Activated T-cell treated with anti-CD3 and anti-CD28 coated beads, Interleukin-2, amount 50 U/mL, for 48 hours (primary cell): Measurements from ENCODE around the gene MACROD2.

Source experiments
- DNase-seq, 2 experiments: peaks; one replicate each; pipeline ENCODE4 v3.0.0-alpha.2; 2020

The MACROD2 gene

DNA sequence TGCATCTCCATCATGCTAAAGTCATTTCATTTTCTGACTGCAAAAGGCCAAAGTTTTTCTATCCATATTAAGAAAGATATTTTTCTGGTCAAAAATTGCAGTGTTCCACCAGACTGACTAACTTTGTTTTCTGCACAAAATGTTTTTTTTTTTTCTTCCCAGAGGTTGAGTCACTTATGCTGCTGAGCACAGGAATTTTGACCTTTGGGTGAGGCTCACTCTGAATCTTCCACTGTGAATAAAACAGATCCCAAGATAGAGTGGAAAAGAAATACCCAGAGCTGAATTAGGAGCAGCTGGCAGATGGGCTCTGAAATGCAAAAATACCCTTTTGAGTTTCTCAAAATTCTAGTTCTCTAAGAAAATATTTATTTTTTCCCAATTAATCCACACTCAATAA is 1581.1 kb downstream of the MACROD2 start:
- DNase-seq = no peak

DNA sequence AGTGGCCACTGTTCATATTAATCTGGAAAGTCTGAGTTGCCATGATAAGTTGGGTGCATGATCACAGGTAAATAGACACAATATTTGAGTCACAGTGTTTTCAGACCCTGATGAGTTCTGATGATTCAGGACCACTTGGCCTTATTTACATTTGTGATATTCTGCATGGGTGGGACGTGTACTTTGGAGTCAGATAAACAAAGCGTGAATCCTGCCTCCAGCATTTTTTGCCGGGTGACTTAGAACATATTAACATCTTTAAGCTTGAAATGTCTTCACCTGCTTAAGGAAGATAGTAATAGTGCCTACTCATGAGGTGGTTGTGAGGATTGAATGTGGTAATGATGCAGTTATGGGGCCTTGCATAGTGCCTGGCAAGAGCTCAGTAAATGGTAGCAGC is 1582.8 kb downstream of the MACROD2 start:
- DNase-seq = no peak

DNA sequence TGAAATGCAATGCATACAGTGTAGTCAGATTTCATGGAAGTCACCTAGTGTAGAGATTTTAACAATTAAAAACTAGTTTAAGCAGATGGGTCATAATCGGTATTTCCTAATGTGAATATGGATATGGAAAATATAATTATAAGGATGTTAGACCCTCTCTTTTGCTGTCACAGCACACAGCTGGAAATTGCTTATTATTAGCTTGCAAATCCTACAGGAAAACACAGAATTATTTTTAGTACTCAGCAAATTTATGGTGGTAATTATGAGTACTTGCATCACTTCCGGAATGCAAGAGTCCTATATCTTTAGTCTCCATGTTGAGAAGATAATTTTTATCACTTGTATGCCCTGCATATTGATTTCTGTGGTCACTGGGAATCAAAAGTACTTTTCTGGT is 1584.4 kb downstream of the MACROD2 start:
- no peak for DNase-seq

- DNase-seq = no peak
Observed at GRCh38 chr20:15582146-15582760, 1586.9 kb downstream of the MACROD2 start.

DNA sequence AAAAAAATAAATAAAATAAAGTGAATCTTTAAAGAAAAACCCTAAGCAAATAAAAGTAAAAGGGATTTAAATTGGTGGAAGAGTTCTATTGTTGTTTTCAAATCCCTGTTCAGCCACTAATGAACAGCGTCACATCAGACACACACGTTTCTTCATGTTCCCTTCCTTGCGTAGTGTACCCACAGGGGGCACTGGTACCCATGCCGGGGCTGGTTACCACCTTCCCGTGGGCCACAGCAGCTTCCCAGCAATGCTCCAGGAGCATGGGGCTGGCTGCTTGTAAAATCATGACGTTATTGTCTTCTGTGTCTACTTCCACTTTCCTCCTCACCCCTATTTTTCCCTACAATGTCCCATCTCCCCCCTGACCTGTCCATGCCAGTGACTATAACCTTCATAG is 1589.2 kb downstream of the MACROD2 start:
- DNase-seq = no peak

DNA sequence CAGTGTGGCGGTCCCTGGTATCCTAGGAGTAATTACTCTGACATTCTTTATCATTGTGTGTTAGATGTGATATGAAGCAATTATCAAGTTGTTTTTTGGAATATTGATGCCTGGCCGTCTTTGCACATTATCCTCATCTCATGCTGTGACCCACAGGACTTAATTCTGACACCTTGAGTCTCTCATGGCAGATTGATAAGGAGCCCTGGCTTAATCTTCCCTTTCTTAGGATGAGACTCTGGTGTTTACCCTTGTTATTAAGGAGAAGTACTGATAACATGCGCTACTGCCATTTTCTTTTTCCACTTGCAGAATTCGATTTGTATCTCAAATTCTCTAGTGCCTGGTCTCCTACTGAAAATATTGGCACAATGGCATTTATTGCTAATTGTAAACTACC is 1597.8 kb downstream of the MACROD2 start:
- DNase-seq = no peak

GRCh38 chr20:15594158-15594695 is 1598.9 kb downstream of the MACROD2 start:
- no peak for DNase-seq

DNA sequence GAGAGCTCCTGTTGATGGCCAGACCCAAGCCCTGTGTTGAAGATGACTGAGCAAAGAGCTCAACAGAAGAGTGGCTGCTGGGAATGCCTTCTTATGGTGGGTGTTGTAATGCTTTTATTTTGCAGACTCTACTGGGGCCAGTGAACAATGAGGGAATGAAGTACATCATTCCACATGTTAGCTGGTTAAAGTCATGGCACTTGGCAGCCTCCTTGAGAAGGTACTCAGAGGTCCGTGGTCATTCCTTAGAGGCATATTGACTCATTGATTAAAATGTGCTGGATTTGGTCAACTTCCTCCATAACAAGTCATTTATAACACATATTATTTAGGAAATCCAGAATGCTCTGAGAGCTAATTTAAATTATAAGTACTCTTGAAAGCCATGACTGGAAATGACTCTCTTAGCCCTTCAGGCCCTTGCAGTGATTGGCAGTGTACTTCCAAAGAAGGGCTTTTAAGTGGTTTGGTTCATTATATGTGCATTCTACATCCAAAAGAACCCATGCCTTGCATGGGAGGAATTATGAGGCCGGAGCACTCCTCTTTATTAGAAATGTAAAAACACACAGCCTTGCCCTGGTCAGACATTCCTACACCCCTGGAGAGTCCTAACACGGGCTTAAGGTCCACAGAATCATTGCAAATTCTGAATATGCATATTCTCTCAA is 1601.0 kb downstream of the MACROD2 start:
- DNase-seq = no peak

GRCh38 chr20:15597306-15597705 is 1602.0 kb downstream of the MACROD2 start:
- DNase-seq = no peak

DNA sequence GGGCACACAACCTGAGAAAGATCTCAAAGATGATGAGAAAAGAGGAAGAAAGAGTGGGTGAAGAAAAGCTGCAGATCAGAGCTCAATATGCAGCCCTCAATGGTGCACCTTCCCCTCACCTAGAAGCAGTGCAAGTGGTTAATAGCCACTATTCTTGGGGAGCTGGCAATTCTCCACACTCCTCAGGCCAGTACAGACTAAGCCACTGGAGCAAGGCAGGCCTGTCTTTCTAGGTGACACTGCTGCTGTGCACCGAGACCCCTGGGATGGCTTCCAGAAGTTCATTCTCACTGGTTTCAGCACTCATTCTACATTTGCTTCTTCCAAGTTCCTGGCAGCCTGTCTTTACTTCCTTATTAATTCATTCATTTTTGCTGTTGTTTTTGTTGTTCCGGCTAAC is 1604.6 kb downstream of the MACROD2 start:
- DNase-seq = no peak

DNA sequence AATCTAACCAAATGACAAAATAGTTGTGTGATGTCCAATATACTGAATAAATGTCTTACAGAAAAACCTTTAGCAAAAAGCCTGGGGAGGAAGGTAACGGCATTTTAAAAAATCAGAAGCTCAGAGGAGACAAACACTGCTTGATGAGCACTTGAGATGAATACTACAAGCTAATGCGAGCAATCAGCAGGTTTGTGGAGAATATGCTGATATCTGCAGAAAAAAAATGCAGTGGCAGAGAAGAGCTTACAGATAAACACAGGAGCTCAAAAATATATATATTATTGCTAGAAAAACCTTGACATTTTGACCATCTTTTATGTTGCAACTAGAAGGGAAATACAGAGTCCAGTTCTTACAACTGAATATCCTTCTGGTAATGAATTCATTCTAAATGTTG is 1605.2 kb downstream of the MACROD2 start:
- DNase-seq = no peak

DNA sequence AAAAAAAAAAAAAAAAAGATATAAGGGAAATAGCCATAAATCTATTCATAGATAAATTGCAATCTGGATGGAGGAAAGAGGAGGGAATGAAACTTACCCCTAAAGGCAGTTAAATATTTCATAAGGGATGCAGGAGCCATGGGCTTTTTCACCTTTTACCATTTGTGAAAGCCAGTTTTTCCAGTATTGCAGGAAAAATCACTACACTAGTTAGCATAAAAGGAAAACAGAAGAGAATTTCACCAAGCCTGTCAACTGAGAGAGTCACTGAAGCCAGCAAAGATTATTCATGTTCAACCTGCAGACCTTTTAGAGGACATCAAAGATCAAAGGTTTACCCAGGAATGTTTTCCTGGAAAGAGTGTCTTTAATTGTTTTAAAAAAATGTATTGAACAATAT is 1608.2 kb downstream of the MACROD2 start:
- no peak for DNase-seq

DNA sequence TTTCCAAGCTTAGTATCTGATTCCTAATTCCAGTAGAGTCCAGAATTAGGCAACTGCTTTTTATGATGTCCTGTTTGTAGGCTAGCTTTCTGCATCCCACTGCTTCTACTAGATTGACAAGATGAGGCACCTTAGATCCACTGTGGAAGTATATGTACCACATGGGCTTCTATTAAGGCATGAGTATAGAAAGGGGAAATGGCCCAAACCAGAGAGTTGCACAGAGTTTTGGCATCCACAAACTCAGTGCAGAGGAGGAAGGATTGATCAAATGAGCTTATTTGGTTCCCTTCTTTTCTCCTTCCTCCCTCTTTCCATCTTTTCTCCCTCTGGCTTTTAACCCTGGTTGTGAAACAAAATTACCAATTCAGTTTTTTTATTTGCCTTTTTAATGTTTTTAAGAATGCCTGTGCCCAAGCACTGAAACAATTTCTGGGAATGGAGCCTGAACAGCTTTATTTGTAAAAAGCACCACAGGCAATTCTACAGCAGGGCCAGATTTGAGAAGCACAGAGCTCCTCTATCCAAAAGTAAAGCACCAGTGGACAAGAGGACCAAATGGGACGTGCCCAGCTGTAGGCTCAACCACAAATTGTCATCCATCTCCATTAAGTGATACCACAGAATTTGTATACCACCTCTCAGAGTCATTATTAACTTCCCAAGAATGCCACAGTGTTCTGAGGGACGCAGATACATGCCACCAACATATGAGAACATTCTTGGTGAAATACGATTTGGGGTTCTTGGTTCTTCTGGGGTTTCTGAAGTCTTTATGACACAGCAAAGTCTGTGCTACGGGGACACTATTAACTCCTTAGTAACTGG is 1608.9 kb downstream of the MACROD2 start:
- DNase-seq = no peak

- DNase-seq = no peak
Observed at GRCh38 chr20:15609921-15610320, 1614.6 kb downstream of the MACROD2 start.

GRCh38 chr20:15610787-15611186 is 1615.5 kb downstream of the MACROD2 start:
- DNase-seq = no peak

DNA sequence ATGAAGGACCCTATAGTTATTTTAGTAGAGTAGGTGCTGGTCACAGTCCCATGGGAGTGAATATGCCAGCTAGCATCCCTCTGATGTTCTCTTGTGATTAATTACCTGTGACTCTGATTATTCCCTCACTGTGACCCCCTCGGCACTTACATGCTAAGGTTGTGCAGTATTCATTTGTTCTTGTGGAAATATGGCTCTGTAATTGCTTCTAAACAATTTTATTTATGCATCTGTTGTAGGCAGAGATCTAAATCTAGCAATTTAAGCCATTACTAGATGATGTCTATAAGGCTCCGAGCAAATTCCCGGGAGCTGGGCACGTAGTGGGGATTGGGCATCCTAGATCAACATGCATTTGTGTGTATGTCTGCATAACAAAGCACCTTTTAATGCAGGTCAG is 1616.2 kb downstream of the MACROD2 start:
- no peak for DNase-seq

- no peak for DNase-seq
Observed at GRCh38 chr20:15612198-15612597, 1616.9 kb downstream of the MACROD2 start.

DNA sequence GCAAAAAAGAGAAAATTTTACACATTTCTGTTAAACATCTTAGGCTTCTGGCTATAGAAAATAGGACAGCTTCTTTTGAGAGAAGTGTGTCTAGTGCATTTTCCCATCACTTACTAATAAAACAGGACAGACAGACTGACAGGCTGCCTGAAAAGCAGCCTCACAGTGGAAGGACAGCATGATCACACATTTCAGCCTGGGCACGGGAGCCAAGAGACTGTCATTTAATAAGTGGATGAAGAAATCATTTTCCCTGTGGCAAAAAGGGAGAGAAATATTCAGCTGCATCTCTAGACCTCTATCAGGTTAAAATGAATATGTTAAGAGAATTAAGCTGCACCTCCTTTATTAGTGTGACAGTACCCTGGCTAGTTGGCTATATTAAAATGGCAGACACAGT is 1617.5 kb downstream of the MACROD2 start:
- DNase-seq = no peak

GRCh38 chr20:15613530-15613929 is 1618.2 kb downstream of the MACROD2 start:
- no peak for DNase-seq

- DNase-seq = no peak
Observed at GRCh38 chr20:15616626-15617025, 1621.3 kb downstream of the MACROD2 start.

DNA sequence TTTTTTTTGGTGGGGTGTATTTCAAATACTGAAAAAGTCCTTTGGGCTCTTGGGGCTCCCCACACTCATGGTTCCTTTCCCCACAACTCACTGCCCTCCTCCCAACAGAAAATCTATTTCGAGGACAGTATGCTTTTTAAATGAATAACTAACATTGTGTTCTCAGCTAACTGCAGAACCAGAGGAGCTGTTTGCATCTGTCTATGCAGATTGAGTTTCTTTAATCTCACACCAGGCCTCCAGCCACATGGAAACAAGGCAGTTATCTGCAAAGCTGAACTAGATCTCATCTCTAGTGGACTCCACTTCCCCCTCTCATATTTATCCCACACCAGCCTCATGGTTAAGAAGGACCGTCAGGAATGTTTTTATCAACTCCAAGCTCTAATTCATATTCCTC is 1622.8 kb downstream of the MACROD2 start:
- no peak for DNase-seq

GRCh38 chr20:15618912-15619311 is 1623.6 kb downstream of the MACROD2 start:
- DNase-seq = no peak

GRCh38 chr20:15619341-15619740 is 1624.0 kb downstream of the MACROD2 start:
- DNase-seq = no peak

- DNase-seq = no peak
Observed at GRCh38 chr20:15619816-15620215, 1624.5 kb downstream of the MACROD2 start.
